ENCODE measurements around the gene NEO1.

- no peak for TF ChIP-seq SPI1 (IDR thresholded peaks at IDR 0.05; ENCODE audit: borderline replicate concordance, low read depth)
- no peak for TF ChIP-seq REST (IDR thresholded peaks at IDR 0.05; ENCODE audit: insufficient replicate concordance, low read depth)
- TF ChIP-seq CTCF (IDR thresholded peaks at IDR 0.05; ENCODE audit: insufficient read depth, low read length) = no peak
Observed at GRCh38 chr15:73324496-73325170, 272.4 kb downstream of the NEO1 start.
